HG03342 (cell line): Measurements from ENCODE around the gene GPR160.
"Not testable (repeated sequence)": the region's sequence is repeated elsewhere in the genome, so short reads cannot be mapped to it uniquely, and the experiment has no call there.

Experiments
- ATAC-seq: cut with Tn5 transposase; IDR thresholded peaks from one replicate; pipeline ENCODE4 v1.9.1; 2021; ENCODE audit warnings: mild to moderate bottlenecking, moderate library complexity; ENCODE audit not compliant: unreplicated experiment

The GPR160 gene

GRCh38 chr3:170037463-170038433 is at the start of gene GPR160:
GPR160 (plus strand) TSS chr3:170037995; CDS start chr3:170083973, 45,978 bp downstream.
- peak; percentile 84 for ATAC-seq

GRCh38 chr3:169990431-169990830 is 47.4 kb upstream of the GPR160 start:
- no peak for ATAC-seq

GRCh38 chr3:169992156-169992555 is 45.6 kb upstream of the GPR160 start:
- ATAC-seq, result no peak

GRCh38 chr3:169992781-169993180 is 45.0 kb upstream of the GPR160 start:
- no peak for ATAC-seq

- no peak for ATAC-seq
These were observed 44.0 kb upstream of the GPR160 start for GRCh38 chr3:169993761-169994160.

GRCh38 chr3:169996063-169996462 is 41.7 kb upstream of the GPR160 start:
- no peak for ATAC-seq

- ATAC-seq, result peak; percentile 27
These were observed 39.1 kb upstream of the GPR160 start for GRCh38 chr3:169998668-169999131.

GRCh38 chr3:169999433-169999832 is 38.4 kb upstream of the GPR160 start:
- peak; percentile 95 for ATAC-seq

- ATAC-seq, result no peak
These were observed 37.7 kb upstream of the GPR160 start for GRCh38 chr3:170000051-170000450.

GRCh38 chr3:170002231-170002630 is 35.6 kb upstream of the GPR160 start:
- ATAC-seq, result no peak

- ATAC-seq, result no peak
These were observed 34.9 kb upstream of the GPR160 start for GRCh38 chr3:170002879-170003278.

GRCh38 chr3:170003881-170004356 is 33.9 kb upstream of the GPR160 start:
- ATAC-seq, result no peak

- peak; percentile 67 for ATAC-seq
These were observed 30.6 kb upstream of the GPR160 start for GRCh38 chr3:170007031-170007663.

GRCh38 chr3:170010498-170010897 is 27.3 kb upstream of the GPR160 start:
- ATAC-seq, result no peak

- ATAC-seq, result no peak
These were observed 25.0 kb upstream of the GPR160 start for GRCh38 chr3:170012683-170013400.

- no peak for ATAC-seq
These were observed 21.7 kb upstream of the GPR160 start for GRCh38 chr3:170016057-170016456.

GRCh38 chr3:170019306-170019705 is 18.5 kb upstream of the GPR160 start:
- not testable (repeated sequence) for ATAC-seq

GRCh38 chr3:170021083-170021482 is 16.7 kb upstream of the GPR160 start:
- no peak for ATAC-seq

GRCh38 chr3:170022336-170022735 is 15.5 kb upstream of the GPR160 start:
- ATAC-seq, result no peak

GRCh38 chr3:170023165-170023564 is 14.6 kb upstream of the GPR160 start:
- no peak for ATAC-seq

- ATAC-seq, result no peak
These were observed 13.2 kb upstream of the GPR160 start for GRCh38 chr3:170024581-170024980.
